ENCODE data around the gene PPFIA1. TPM values are rescaled to one million over a fixed set of nuclear protein-coding genes. Genes with fewer than 3 reads are reported as not detected.

The PPFIA1 gene
- total and polyA plus RNA-seq, 2 of the 8 experiments (the other 6 are each of a cell fraction or from before 2014, with no cell fraction given), result 44.3 to 73.5 TPM

GRCh38 chr11:70263363-70263762, 7.1 kb upstream of the PPFIA1 start (continued):
- TF ChIP-seq TAF1 (IDR thresholded peaks at IDR 0.05; ENCODE audit: low read depth, low read length) (no peak), GTF2F1 (IDR thresholded peaks at IDR 0.05; ENCODE audit: borderline replicate concordance, low read depth, low read length) (no peak), TAF7 (optimal IDR thresholded peaks at IDR 0.05; ENCODE audit: borderline replicate concordance, low read depth, low read length) (no peak), RAD21 (IDR thresholded peaks at IDR 0.05 in 1 of 2, conservative IDR thresholded peaks at IDR 0.05 in 1 of 2; ENCODE audit: low read depth in 2 of 2, low read length in 2 of 2) (no peak)
- TF ChIP-seq, protein P1, sequence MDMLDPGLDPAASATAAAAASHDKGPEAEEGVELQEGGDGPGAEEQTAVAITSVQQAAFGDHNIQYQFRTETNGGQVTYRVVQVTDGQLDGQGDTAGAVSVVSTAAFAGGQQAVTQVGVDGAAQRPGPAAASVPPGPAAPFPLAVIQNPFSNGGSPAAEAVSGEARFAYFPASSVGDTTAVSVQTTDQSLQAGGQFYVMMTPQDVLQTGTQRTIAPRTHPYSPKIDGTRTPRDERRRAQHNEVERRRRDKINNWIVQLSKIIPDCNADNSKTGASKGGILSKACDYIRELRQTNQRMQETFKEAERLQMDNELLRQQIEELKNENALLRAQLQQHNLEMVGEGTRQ (IDR thresholded peaks at IDR 0.05; ENCODE audit: low read length), result no peak

All from H1 (cell line).